Measurements from ENCODE around the gene CLMN.

The CLMN gene, protein sequence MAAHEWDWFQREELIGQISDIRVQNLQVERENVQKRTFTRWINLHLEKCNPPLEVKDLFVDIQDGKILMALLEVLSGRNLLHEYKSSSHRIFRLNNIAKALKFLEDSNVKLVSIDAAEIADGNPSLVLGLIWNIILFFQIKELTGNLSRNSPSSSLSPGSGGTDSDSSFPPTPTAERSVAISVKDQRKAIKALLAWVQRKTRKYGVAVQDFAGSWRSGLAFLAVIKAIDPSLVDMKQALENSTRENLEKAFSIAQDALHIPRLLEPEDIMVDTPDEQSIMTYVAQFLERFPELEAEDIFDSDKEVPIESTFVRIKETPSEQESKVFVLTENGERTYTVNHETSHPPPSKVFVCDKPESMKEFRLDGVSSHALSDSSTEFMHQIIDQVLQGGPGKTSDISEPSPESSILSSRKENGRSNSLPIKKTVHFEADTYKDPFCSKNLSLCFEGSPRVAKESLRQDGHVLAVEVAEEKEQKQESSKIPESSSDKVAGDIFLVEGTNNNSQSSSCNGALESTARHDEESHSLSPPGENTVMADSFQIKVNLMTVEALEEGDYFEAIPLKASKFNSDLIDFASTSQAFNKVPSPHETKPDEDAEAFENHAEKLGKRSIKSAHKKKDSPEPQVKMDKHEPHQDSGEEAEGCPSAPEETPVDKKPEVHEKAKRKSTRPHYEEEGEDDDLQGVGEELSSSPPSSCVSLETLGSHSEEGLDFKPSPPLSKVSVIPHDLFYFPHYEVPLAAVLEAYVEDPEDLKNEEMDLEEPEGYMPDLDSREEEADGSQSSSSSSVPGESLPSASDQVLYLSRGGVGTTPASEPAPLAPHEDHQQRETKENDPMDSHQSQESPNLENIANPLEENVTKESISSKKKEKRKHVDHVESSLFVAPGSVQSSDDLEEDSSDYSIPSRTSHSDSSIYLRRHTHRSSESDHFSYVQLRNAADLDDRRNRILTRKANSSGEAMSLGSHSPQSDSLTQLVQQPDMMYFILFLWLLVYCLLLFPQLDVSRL
- total RNA-seq: 1.6 to 2.5 reads per million in 2 donors

DNA sequence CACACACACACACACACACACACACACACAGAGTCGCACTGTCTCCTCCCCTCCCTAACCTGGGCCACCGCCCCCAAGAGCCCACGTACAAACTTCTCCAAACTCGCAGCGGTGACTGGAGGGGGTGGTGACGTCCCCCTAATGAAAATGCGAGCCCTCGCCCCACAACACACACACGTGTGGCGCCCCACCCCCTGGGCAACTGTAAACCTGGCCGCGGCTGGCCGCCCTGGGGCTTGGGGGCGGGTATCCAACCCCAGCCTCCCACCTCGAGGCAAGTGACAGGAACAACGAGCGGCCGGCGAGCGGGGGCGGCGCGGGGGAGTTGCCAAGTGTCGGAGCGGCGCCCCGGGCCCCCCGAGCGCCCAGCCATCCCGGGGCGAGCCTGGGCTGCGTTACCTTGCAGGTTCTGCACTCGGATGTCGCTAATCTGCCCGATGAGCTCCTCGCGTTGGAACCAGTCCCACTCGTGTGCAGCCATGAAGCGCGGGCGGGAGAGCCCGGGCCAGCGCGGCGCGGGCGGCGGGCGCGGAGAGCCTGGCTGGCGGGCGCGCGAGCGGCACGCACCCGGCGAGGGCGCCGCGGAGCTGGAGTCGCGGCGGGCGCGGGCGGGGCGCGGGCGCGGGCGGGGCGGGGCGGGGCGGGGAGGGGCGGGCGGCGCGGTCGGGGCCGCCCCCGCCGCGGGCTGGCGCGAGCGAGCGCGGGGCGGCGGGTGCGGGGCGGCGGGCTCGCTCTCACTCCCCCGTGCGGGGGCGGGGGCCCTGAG, at the start of gene CLMN:
TSS of gene CLMN (minus strand) at position 597 of the 766 bp plus-strand sequence. CDS start at position 481, 116 bp downstream.
- no peak for DNase-seq

DNA sequence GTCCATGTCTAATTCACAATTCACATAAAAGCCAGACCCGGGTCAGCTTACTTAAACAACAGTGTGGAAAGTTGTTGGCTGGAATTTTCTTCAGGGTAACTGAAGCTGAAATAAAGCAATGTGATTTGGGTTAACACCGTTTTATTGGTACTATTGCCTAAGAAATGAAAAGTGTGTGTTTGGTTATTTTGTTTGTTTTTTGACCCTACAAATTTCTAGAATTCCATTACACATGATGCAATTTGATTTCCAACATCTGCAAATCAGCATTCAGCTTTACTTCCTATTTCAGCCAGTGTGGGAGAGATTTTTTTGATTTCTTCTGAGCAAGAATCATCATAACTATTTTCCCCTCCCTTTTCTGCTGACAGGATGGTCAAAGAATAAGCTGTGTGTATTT, 45.7 kb upstream of the CLMN start:
- no peak for DNase-seq

DNA sequence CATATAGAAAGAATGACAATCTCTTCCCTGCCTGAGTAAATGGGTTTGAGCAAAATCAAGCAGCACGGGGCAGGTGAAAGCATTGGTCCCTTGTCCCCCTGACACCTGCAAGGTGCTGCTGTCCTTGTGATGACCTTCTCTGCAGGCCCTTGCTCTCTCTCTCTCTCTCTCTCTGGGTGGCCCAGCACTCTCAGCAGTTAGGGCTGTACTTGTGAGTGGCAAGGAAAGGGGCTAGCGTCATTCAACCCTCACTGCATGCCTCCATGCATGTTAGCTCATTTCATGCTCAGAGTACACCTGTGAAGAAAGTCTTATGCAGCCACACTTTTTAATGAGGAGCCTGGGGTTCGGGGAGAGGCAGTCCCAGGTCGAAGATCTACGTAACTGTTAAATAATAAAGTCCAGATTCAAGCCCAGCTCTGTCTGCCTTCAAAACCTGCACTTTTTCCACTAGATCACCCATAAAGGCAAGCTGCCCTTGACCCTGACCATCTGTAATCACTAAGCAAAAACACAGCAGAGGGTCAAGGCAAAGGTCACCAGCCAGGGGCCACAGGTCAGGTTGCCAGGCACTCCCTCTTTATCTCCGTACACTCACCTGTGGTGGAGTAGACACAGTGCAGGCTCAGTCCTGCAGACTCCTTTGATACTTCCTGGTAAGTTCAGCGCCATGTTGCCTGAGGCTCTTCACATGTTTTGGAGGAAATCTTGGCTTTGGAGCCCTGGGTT, 44.9 kb upstream of the CLMN start:
- DNase-seq: no peak

DNA sequence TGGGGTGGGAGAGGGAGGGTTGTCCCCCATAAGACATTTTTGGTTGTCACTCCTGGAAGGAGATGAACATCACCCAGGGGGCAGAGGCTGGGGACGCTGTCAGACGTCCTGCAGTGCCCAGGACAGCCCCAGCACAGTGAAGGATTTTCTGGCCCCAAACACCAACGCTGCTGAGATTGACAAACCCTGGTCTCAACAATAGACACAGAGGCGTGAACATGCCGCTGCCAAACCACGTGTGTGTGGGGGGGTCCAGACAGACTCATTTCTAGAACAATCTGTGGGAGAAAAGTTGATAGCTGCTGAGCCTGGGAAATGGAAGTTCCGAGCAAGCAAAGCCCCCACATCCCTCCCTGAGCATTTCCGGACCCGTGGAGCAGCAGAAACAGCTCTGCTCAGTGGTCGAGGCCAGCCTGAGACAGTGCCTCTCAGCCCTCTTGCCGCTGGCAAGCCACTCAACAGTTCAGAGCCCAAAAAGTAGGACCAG, 43.8 kb upstream of the CLMN start:
- DNase-seq: no peak

DNA sequence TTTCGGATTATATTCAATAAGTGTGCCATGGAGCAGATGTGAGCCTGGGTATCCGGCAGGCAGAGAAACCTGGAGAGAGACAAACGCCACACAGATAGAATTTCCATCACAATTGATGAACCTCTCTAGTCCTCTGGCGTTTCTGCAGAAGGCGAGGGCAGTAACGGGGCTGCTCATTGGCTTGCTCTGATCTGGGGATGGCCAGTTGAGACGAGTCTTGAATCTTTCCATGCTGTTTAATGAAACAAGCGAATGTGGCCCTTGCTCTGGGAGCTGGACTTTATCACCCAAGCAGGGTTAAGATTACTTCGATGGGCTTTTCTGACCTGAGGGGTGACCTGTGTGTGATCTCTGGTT, 42.4 kb upstream of the CLMN start:
- DNase-seq: no peak

DNA sequence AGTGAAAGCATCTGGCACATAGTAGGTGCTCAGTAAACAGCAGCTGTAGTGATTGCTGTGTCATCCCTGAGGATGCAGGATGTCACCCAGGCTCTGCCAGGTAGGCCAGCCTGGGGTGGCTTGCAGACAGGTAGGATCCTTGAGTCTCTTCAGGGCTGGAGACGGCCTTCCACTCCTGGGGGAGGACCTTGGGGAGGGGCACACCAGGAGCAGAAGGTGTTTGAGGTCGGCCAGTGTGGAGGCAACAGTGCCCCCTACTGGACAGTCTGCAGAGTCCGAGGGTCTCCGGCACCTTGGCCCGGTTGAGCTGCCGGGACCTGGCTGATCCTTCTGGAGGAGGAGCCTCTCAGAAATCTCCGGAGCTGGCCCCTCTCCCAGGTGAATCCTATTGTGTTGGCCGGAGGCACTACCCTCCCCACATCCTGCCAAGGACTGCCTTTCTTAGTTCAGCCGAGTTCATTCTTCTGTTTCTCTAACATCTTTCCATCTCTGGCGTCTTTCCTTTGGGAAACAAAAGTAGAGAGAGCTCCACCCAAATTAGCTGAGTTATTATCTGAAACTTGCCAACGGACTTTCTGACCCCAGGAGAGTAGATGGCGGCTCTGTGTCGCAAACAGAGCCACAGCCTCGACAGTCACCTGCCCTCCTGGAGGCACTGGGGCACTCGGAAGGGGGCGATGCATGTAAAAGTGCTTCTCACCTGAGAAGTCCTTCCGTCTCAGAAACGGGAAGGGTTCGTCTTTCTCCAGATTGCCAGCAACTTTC, 41.8 kb upstream of the CLMN start:
- DNase-seq: no peak

DNA sequence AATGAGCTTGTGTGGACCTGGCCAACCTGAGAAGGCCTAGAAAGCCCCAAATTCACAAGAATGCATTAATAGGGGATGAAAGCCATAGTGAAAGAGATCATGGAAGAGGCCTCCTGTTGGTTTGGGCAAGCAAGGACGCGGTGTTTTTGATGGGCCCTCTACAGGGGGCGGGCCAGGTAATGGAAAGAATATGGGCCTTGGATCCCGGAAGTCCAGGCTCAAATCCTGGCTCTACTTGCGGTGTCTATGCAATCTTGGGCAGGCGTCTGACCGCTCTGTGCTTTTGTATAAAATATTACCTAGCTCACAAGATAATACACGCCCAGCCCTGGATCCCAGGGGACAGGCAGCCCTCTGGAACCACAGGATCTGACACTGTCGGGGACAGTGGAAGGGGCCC, 41.1 kb upstream of the CLMN start:
- DNase-seq: no peak

DNA sequence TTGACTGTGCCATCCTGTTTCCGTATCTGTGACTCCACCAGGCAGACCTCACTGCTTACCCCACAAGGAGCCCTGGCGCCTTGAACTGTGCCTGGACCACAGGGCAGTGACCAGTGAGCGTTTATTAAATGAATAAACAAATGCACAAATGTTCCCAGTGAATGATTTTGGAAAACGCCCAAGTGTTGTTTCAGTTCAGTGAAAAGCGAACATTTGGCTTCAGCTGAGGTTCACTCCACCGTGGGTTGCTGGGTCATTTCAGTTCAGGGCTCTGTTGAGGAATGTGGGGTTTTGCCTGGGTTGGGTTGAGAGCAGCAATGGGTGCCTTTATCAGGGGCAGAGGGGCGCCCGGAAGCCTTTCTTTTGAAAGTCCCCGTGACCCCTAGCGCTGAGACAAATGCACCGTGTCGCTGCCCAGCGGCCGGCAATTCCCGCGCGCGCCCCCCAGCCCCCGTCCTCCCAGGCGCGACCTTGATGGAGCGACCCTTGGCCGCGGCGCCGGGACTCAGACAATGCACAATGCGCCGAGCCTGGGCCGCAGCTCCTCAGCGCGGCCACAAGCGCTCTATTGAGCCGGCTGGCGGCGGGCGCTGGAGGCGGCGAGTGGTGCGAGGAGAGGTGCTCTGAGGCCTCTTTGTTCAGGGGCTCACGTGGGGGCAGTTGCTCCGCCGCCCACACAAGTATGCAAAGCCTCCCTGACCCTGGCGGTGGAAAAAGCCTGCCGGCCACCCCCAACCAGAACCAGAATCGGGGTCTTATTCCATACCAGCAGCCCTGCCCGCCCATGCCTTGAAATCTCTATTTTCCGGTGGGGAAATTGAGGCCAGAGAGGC, 40.5 kb upstream of the CLMN start:
- DNase-seq: no peak

DNA sequence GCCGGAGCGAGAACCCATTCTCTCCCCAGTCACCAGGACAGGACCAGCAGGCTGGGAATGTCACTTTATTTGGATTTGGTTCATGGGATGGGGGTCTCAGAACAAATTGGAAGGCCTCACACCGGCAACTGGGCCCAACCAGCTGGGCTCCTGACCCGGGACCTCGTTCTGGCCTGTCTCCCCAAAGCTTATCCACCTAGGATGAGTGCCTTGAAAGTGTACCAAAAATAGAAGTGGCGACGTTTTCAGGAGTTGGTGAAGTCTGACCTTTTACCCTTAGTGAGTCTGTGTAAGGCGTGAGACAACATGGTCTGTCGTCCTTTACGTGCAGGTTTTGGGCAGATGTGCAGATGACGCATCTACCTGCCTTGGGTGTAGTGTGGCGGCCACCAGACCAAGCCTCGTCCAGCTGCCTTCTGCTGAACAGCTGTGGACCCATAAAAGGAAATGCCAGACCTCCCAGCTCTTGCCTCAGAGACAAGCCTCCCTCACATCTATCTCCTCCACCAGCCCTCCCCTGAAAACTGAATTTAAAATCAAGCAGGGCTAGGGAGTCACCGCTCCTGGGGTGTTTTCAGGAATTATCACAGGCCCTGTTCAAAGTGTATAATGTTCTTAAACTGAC, 36.6 kb upstream of the CLMN start:
- no peak for DNase-seq

DNA sequence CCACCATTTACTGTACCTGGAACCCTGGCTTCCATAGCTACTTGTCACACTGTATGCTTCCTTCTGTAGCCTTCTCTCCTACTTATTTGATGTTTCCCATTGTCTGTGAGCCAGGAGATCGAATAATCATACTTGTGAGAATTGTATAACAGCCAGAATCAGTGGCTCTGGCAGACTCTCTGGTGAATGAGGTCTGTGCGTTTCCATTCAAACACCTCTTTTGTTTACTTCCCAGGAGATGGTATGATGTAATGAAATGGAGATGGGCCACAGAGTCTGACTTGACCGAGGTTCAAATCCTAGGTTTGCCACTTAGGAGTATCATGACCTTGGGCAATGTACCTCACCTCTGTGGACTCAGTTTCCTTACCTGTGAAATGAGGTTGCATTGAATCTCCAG, 35.7 kb upstream of the CLMN start:
- no peak for DNase-seq

DNA sequence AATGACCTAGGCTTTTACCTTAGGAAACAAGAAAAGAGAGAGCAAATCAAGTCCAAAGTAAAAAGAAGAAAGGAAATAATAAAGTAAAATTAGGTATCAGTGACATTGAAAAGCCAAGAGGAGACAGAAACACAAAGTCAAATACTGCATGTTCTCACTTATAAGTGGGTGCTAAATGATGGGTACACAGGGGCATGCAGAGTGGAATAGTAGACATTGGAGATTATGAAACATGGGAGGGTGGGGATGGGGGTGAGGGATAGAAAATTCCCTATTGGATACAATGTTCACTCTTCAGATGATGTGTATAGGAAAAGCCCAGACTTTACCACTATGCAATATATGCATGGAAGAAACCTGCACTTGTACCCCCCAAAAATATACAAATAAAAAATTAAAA, 35.1 kb upstream of the CLMN start:
- no peak for DNase-seq

DNA sequence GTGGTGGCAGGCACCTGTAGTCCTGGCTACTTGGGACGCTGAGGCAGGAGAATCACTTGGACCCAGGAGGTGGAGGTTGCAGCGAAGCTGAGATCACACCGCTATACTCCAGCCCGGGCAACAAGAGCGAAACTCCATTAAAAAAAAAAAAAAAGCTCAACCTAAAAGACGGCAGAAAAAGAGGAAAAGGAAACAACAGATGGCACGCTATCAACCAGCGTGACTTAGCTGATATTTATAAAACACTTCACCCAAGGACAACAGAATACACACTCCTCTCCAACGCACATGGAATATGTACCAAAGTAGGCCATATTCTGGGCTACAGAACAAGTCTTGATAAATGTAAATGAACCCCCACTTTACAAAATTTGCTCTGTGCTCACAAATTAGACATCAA, 34.0 kb upstream of the CLMN start:
- DNase-seq: no peak

DNA sequence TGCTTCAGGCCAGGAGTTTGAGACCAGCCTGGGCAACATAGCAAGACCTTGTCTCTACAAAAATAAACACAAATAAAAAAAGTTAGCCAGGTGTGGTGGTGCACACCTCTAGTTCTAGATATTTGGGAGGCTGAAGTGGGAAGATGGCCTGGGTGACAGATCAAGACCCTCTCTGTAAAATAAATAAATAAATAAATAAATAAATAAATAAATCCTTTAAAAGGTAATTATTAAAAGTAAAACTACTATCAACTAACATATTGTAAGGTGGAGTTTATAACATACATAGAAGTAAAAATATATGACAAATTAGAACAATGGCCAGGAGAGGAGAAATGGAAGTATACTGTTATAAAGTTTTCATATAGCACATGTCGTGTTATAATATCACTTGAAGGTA, 33.3 kb upstream of the CLMN start:
- no peak for DNase-seq

DNA sequence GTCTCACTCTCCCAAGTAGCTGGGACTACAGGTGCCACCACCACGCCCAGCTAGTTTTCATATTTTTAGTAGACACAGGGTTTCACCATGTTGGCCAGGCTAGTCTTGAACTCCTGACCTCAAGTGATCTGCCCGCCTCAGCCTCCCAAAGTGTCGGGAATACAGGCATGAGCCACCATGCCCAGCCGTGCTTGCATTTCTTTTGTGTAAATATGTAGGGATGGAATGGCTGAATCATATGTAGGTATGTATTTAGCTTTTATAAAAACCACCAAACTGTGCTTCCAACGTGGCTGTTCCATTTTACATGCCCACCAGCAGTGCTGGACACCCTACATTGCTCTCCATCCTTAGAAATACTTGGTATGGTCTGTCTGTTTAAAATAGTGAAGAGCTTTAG, 32.8 kb upstream of the CLMN start:
- no peak for DNase-seq

DNA sequence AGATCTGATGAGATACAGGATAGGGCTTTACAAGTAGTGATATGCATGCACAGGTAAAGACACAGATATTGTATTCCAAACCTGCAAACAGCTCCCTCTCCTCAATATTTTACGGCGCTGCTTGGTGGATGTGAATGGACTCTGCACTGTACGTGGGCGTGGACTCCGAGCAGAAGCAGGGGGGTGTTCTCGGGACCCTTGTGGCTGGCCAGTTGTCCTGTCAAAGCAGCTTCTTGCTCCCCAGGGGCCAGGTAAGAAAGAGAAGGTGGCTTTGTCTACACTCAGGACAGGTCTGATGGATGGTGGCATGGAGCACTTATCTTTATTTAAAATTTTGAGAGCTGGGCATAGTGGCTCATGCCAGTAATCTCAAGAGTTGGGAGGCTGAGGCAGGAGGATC, 29.5 kb upstream of the CLMN start:
- DNase-seq: no peak

DNA sequence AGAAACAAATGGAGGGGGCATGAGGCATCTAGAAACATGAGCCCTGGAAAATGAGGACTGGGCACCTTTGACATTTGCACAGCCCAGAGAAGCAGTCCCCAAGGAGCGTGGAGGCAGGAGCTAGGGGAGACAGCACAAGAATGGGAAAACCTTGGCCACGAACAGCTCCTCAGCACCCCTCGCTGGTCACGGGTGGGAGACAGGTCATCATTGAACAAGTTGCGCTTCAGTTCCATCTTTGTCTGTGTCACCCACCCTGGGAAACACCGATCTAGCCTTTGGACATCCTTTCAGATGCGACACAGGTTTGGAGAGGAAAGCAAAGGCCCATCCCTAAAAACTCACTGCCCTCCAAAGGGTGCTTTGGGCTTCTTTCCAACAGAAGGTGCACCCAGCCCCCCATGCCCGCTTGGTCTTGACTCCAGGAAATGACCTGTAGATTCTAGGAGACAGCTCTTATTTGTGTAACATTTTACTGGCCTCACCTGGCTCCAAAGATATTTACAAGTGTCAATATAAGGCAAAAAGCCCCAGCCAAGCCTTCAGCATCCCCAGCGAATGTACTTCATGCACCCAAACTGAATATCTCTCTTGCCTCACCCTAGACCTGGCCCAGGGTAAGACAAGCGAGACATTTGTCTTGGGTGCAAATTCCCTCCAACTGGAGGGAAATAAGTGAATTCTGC, 28.8 kb upstream of the CLMN start:
- no peak for DNase-seq

DNA sequence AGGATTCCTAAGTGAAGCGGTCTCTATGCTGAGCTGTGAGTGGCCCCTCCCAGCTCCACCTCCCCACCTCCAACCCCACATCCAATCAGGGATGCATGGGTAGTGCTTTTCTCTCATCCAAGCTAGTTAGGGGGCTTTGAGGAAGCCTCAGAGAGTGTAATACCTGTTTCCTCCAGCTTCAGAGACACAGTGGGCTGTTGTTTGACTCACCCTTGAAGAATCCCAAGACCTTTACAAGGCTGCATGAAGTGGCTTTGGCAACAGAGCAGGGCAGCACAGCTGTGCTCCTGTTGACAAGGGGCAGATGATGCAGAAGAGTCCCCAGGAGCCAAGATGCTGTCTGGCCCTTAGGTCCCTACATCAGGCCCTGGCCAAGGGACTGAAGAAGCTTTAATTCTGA, 27.1 kb upstream of the CLMN start:
- DNase-seq: no peak

DNA sequence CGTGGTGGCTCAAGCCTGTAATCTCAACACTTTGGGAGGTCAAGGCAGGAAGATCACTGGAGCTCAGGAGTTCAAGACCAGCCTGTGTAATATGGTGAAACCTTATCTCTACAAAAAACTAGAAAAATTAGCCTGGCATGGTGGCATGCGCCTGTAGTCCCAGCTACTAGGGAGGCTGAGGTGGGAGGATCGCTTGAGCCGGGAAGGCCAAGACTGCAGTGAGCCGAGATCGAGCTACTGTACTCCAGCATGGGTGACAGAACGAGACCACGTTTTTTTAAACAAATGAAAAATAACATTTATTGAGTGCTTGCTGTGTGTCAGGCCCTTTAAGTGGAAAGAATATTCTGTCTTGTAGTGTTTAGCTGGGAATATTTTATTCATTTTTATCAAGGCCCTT, 26.6 kb upstream of the CLMN start:
- DNase-seq: no peak

DNA sequence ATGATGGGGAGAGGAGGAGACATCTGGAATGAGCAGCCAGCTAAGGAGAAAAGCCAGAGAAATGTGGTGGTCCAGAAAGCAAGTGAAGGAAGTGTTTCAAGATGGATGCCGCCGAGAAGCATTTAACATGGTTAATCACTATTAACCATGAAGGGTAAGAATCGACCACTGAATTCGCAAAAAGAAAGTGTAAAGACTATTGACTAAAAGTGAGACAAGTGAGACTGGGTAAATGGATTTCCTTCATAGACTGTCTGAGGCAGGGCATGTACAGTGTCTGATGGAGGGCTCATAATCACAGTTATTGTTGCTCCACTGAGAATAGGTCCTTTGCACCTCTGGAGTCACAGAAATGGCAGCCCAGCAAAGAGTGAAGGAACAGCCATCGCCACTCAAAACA, 25.3 kb upstream of the CLMN start:
- DNase-seq: no peak

Data from activated gamma-delta T cell (primary cell).